RWPE2 (cell line): ENCODE data around the gene DENND1A.

Experiments used
- ATAC-seq: fragments of 200-7000 bp; cut with Tn5 transposase; 3 replicates; pipeline ENCODE4 v1.9.1; 2021; ENCODE audit warnings: low read depth
- DNase-seq: peaks from one replicate; pipeline ENCODE4 v3.0.0-alpha.2; 2020; ENCODE audit warnings: low spot score
- H3K27ac ChIP-seq: fragments of 450-650 bp; 2 replicates; pipeline ENCODE4 v1.5.1; 2017; ENCODE audit warnings: mild to moderate bottlenecking; ENCODE audit not compliant: poor library complexity, severe bottlenecking
- H3K27me3 ChIP-seq: fragments of 250-450 bp; sonication (Bioruptor Pico); 2 replicates; pipeline ENCODE4 v1.5.1; 2021; ENCODE audit warnings: mild to moderate bottlenecking, moderate library complexity; ENCODE audit not compliant: insufficient read depth, poor library complexity, severe bottlenecking
- H3K36me3 ChIP-seq: fragments of 250-450 bp; sonication (Bioruptor Pico); 2 replicates; pipeline ENCODE4 v1.5.1; 2020; ENCODE audit warnings: low read depth, mild to moderate bottlenecking, moderate library complexity
- H3K4me1 ChIP-seq: fragments of 250-450 bp; sonication (Bioruptor Pico); 2 replicates; pipeline ENCODE4 v1.5.1; 2021; ENCODE audit warnings: mild to moderate bottlenecking, moderate library complexity; ENCODE audit not compliant: insufficient read depth, poor library complexity, severe bottlenecking
- H3K4me3 ChIP-seq: fragments of 250-450 bp; sonication (Bioruptor Pico); 2 replicates; pipeline ENCODE4 v1.5.1; 2021; ENCODE audit warnings: mild to moderate bottlenecking, moderate library complexity; ENCODE audit not compliant: severe bottlenecking
- H3K9me3 ChIP-seq: fragments of 250-450 bp; sonication (Bioruptor Pico); 2 replicates; pipeline ENCODE4 v1.5.1; 2021; ENCODE audit warnings: mild to moderate bottlenecking, moderate library complexity; ENCODE audit not compliant: severe bottlenecking
- TF ChIP-seq, protein P1 (sequence below): fragments of 450-650 bp; IDR thresholded peaks from one replicate; pipeline ENCODE4 v1.5.1; 2017; ENCODE audit warnings: mild to moderate bottlenecking, moderate library complexity; ENCODE audit not compliant: poor library complexity, severe bottlenecking

The DENND1A gene

GRCh38 chr9:123923377-123923776, 6.5 kb downstream of the DENND1A start:
- Histone ChIP-seq H3K4me1 (peaks cover 24% of the 10 kb centered on the region), H3K27me3 (no peaks in the 10 kb centered on the region), H3K9me3 (no peaks in the 10 kb centered on the region), H3K36me3 (no peaks in the 10 kb centered on the region), H3K27ac (no peak overlapping the region), H3K4me3 (no peak overlapping the region)
- ATAC-seq (no peak), DNase-seq (no peak)
- TF ChIP-seq, protein P1, sequence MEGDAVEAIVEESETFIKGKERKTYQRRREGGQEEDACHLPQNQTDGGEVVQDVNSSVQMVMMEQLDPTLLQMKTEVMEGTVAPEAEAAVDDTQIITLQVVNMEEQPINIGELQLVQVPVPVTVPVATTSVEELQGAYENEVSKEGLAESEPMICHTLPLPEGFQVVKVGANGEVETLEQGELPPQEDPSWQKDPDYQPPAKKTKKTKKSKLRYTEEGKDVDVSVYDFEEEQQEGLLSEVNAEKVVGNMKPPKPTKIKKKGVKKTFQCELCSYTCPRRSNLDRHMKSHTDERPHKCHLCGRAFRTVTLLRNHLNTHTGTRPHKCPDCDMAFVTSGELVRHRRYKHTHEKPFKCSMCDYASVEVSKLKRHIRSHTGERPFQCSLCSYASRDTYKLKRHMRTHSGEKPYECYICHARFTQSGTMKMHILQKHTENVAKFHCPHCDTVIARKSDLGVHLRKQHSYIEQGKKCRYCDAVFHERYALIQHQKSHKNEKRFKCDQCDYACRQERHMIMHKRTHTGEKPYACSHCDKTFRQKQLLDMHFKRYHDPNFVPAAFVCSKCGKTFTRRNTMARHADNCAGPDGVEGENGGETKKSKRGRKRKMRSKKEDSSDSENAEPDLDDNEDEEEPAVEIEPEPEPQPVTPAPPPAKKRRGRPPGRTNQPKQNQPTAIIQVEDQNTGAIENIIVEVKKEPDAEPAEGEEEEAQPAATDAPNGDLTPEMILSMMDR: no peak

DNA sequence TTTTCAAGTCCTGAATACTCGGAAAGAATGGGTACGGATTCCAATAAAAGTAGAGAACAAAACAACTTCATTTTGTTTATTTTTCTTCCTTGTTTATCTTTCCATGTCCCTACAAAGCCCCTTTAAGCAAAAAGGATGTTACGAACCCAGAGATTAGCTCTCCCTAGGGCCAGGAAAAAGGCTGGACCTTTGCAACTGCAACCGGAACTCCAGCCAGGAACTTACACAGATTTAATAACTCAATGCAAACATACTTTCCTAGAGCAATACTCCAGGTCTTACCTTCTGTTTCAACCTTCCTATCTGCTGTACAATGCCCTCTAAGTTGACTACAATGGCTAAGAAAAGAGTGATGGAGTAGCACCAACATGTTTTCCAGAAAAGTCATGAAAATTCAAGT, 7.0 kb downstream of the DENND1A start:
- no peak overlapping the region for H3K27ac ChIP-seq
- no peaks in the 10 kb centered on the region for H3K36me3 ChIP-seq
- no peaks in the 10 kb centered on the region for H3K9me3 ChIP-seq
- H3K4me3 ChIP-seq: no peak overlapping the region
- DNase-seq (no peak), ATAC-seq (no peak)
- H3K4me1 ChIP-seq: peaks cover 19% of the 10 kb centered on the region
- TF ChIP-seq, protein P1: no peak
- H3K27me3 ChIP-seq: no peaks in the 10 kb centered on the region

GRCh38 chr9:123922431-123922830, 7.5 kb downstream of the DENND1A start:
- no peaks in the 10 kb centered on the region for H3K36me3 ChIP-seq
- ATAC-seq (no peak), DNase-seq (no peak)
- H3K4me3 ChIP-seq: no peak overlapping the region
- no peak overlapping the region for H3K27ac ChIP-seq
- no peaks in the 10 kb centered on the region for H3K9me3 ChIP-seq
- peaks cover 14% of the 10 kb centered on the region for H3K4me1 ChIP-seq
- TF ChIP-seq, protein P1: no peak
- no peaks in the 10 kb centered on the region for H3K27me3 ChIP-seq

GRCh38 chr9:123914517-123915196, 15.3 kb downstream of the DENND1A start:
- H3K27ac ChIP-seq: no peak overlapping the region
- no peak for ATAC-seq

More at GRCh38 chr9:123914517-123915196, 15.3 kb downstream of the DENND1A start:
- Histone ChIP-seq H3K27me3 (no peaks in the 10 kb centered on the region), H3K36me3 (no peaks in the 10 kb centered on the region; the same call in 1 of the 2 replicates), H3K4me3 (no peak overlapping the region), H3K9me3 (peaks cover 1% of the 10 kb centered on the region), H3K4me1 (no peaks in the 10 kb centered on the region)
- DNase-seq: no peak
- TF ChIP-seq, protein P1: no peak
